Measurements from ENCODE around the gene EPS8L2.

- TF ChIP-seq CTCF (IDR thresholded peaks at IDR 0.05) (peak; percentile 97 to 99 (median 98)), POLR2AphosphoS5 (IDR thresholded peaks at IDR 0.05) (peak in 2 of 3 donors; percentile 24 to 63), POLR2A (IDR thresholded peaks at IDR 0.05) (no peak), EP300 (IDR thresholded peaks at IDR 0.05; ENCODE audit: low read depth) (no peak)
Observed at GRCh38 chr11:727859-728748, 22.1 kb downstream of the EPS8L2 start.
